B cell (primary cell): ENCODE data around the gene ADAMTS12. TPM values are rescaled to one million over a fixed set of nuclear protein-coding genes. Genes with fewer than 3 reads are reported as not detected.

Source experiments
- ATAC-seq: fragments of 200-7000 bp; cut with Tn5 transposase; one replicate; pipeline ENCODE4 v1.10.0; 2021; ENCODE audit warnings: low read depth, mild to moderate bottlenecking, moderate number of reproducible peaks, moderate library complexity
- CTCF ChIA-PET: fragments of 350-600 bp; sonication (Branson Sonifier 250); formaldehyde crosslinking; loops from one replicate; lab custom pipeline; 2021; ENCODE audit warnings: antibody characterized with exemption, inconsistent platforms; lab: Charles Lee
- POLR2A ChIA-PET: fragments of 350-600 bp; sonication (Branson Sonifier 250); formaldehyde crosslinking; loops from one replicate; lab custom pipeline; 2021; ENCODE audit warnings: antibody characterized with exemption; lab: Charles Lee
- DNase-seq: peaks from one replicate; pipeline ENCODE4 v3.0.0; 2013
- H2AFZ ChIP-seq: 2 replicates; pipeline ENCODE4 v1.6.1; 2012; ENCODE audit warnings: mild to moderate bottlenecking, low read depth, low read length; ENCODE audit not compliant: insufficient read depth, poor library complexity, severe bottlenecking
- H3K27ac ChIP-seq, 2 donors: 1 replicate in 1 of 2; 2 replicates in 1 of 2; pipeline ENCODE4 v1.5.1; 2012 to 2013; ENCODE audit warnings: low read length in 2 of 2, mild to moderate bottlenecking in 2 of 2, moderate library complexity in 1 of 2
- H3K27me3 ChIP-seq, 4 experiments: fragments of 200-600 bp in 1 of 4; sonication (generic) in 1 of 4; replicated peaks in 1 of 4; 1 replicate in 2 of 4; 2 replicates in 2 of 4; pipeline versions ENCODE4 v1.6.1 to v1.7.0; 2013 to 2016; ENCODE audit warnings: low read length in 3 of 4, mild to moderate bottlenecking in 2 of 4, mixed read lengths in 1 of 4, moderate library complexity in 1 of 4; ENCODE audit not compliant: insufficient read depth in 4 of 4, control insufficient read depth in 3 of 4; ENCODE audit errors: control extremely low read depth in 1 of 4
- H3K36me3 ChIP-seq, 2 experiments: replicated peaks in 1 of 2; 1 replicate in 1 of 2; 2 replicates in 1 of 2; pipeline versions ENCODE4 v1.6.1 to v1.7.1; 2013; ENCODE audit warnings: low read length in 1 of 2; ENCODE audit not compliant: insufficient read depth in 2 of 2, control insufficient read depth in 1 of 2; ENCODE audit errors: control extremely low read depth in 1 of 2, extremely low read depth in 1 of 2
- H3K4me1 ChIP-seq, 2 donors: fragments of 200-600 bp in 1 of 2; sonication (generic) in 1 of 2; 1 replicate in 1 of 2; 2 replicates in 1 of 2; pipeline versions ENCODE4 v1.5.1 to v1.6.1; 2013 to 2017; ENCODE audit warnings: low read length in 2 of 2; ENCODE audit not compliant: control insufficient read depth in 2 of 2, insufficient read depth in 2 of 2
- H3K4me2 ChIP-seq: replicated peaks from 2 replicates; pipeline ENCODE3; 2012; ENCODE audit warnings: mild to moderate bottlenecking, low read depth, low read length; ENCODE audit not compliant: poor library complexity, severe bottlenecking
- H3K4me3 ChIP-seq, 5 experiments: fragments of 200-600 bp in 1 of 5; sonication (generic) in 1 of 5; 1 replicate in 3 of 5; 2 replicates in 2 of 5; pipeline versions ENCODE4 v1.5.1 to v1.7.0; 2011 to 2016; ENCODE audit warnings: low read length in 4 of 5, mild to moderate bottlenecking in 4 of 5, low read depth in 2 of 5, control low read depth in 1 of 5, moderate library complexity in 1 of 5; ENCODE audit not compliant: insufficient read depth in 1 of 5; ENCODE audit errors: control extremely low read depth in 1 of 5, extremely low read depth in 1 of 5
- H3K79me2 ChIP-seq: fragments of 200-600 bp; sonication (generic); one replicate; pipeline ENCODE4 v1.6.0; 2016; ENCODE audit warnings: low read length; ENCODE audit not compliant: control insufficient read depth, insufficient read depth
- H3K9ac ChIP-seq: fragments of 200-600 bp; sonication (generic); 2 replicates; pipeline ENCODE4 v1.6.1; 2017; ENCODE audit warnings: mild to moderate bottlenecking, low read length, moderate library complexity
- H3K9me3 ChIP-seq, 3 donors: one replicate each; pipeline versions ENCODE4 v1.6.1 to v1.7.1; 2013; ENCODE audit warnings: low read length in 2 of 3; ENCODE audit not compliant: control insufficient read depth in 2 of 3, insufficient read depth in 1 of 3; ENCODE audit errors: control extremely low read depth in 1 of 3
- H4K20me1 ChIP-seq: 2 replicates; pipeline ENCODE4 v1.6.0; 2012; ENCODE audit warnings: mild to moderate bottlenecking, low read length; ENCODE audit not compliant: insufficient read depth, control insufficient read depth, poor library complexity, severe bottlenecking
- H3K27ac Mint-ChIP-seq: one replicate; pipeline ENCODE4 v1.8.0; 2021; ENCODE audit warnings: mixed read lengths
- H3K27me3 Mint-ChIP-seq: one replicate; pipeline ENCODE4 v1.8.0; 2021; ENCODE audit warnings: mixed read lengths
- H3K4me1 Mint-ChIP-seq: one replicate; pipeline ENCODE4 v1.8.0; 2021; ENCODE audit warnings: mixed read lengths
- H3K4me3 Mint-ChIP-seq: one replicate; pipeline ENCODE4 v1.8.0; 2021; ENCODE audit warnings: mixed read lengths
- H3K9me3 Mint-ChIP-seq: one replicate; pipeline ENCODE4 v1.8.0; 2022; ENCODE audit warnings: mixed read lengths; ENCODE audit not compliant: insufficient read depth
- CTCF ChIP-seq: fragments of 200-600 bp; IDR thresholded peaks from one replicate; pipeline ENCODE4 v1.8.0; 2022; ENCODE audit warnings: antibody characterized with exemption, mild to moderate bottlenecking
- EZH2 ChIP-seq: IDR thresholded peaks from 2 replicates; pipeline ENCODE4 v1.6.1; 2012; ENCODE audit warnings: borderline replicate concordance, low read depth, mild to moderate bottlenecking, moderate library complexity, low read length; ENCODE audit not compliant: insufficient read depth, poor library complexity, severe bottlenecking
- WGBS: methylation state at CpG from one replicate; pipeline ENCODE4 v1.1.5; 2013; ENCODE audit warnings: missing lambda C conversion rate; ENCODE audit not compliant: insufficient coverage; 5-methylcytosine and 5-hydroxymethylcytosine counted together
- intact Hi-C: fragments of 100-400 bp; cut with micrococcal nuclease; formaldehyde crosslinking; loops from one replicate; pipeline ENCODE4 v1.10.0; 2022
- polyA plus RNA-seq: library from polyadenylated mRNA; depleted of rRNA; stranded (reverse); fragments of >200 nt; gene quantifications from 2 replicates; pipeline ENCODE4 v1.2.3, GENCODE V29; 2012
- total RNA-seq, 2 donors: library from RNA; stranded (reverse); fragments of 120-200 nt in 1 of 2; gene quantifications; 1 replicate in 1 of 2; 2 replicates in 1 of 2; pipeline versions ENCODE4 v1.2.3 to v1.2.4, GENCODE V29; 2013 to 2022

The ADAMTS12 gene
- total and polyA plus RNA-seq, 2 donors (not counting 1 experiment from before 2014, with no cell fraction given), result not detected

- no peaks in the 10 kb centered on the region for H3K9me3 Mint-ChIP-seq
- H3K27me3 ChIP-seq, result peaks cover 0 to 3% (median 0%) of the 10 kb centered on the region in 4 experiments
Measured at GRCh38 chr5:33828626-33829308, 63.0 kb downstream of the ADAMTS12 start.

More at GRCh38 chr5:33828626-33829308, 63.0 kb downstream of the ADAMTS12 start:
- Mint-ChIP-seq H3K4me1 (peaks cover 2% of the 10 kb centered on the region), H3K27ac (no peak overlapping the region), H3K27me3 (peaks cover 17% of the 10 kb centered on the region), H3K4me3 (no peak overlapping the region)
- Histone ChIP-seq H3K27ac (no peak overlapping the region), H3K9me3 (no peaks in the 10 kb centered on the region), H3K4me2 (no peak overlapping the region), H2AFZ (no peak overlapping the region), H3K36me3 (no peaks in the 10 kb centered on the region), H3K4me3 (no peak overlapping the region), H3K79me2 (no peaks in the 10 kb centered on the region), H4K20me1 (no peaks in the 10 kb centered on the region), H3K9ac (no peak overlapping the region), H3K4me1 (no peaks in the 10 kb centered on the region)
- no peak for DNase-seq
- 100% methylated on average over 3 of the region's 7 CpGs for WGBS
- POLR2A ChIA-PET, result no interaction called here
- TF ChIP-seq EZH2, result no peak
- TF ChIP-seq CTCF, result no peak
- intact Hi-C loops, result no loop called here
- CTCF ChIA-PET, result no interaction called here
- no peak for ATAC-seq
